ENCODE data around the gene ATAD2B.
A peak's percentile ranks its signal among the peaks of the same experiment; 100 is the strongest.
"Not testable (repeated sequence)": the region's sequence is repeated elsewhere in the genome, so short reads cannot be mapped to it uniquely, and the experiment has no call there.

The ATAD2B gene

GRCh38 chr2:23723029-23723428, 203.9 kb downstream of the ATAD2B start:
- not testable (repeated sequence) for DNase-seq

GRCh38 chr2:23722255-23722654, 204.7 kb downstream of the ATAD2B start:
- no peak for DNase-seq

- no peak for DNase-seq
These were observed 205.5 kb downstream of the ATAD2B start for GRCh38 chr2:23721454-23721826.

- no peak for DNase-seq
These were observed 206.0 kb downstream of the ATAD2B start for GRCh38 chr2:23720705-23721453.

GRCh38 chr2:23719716-23720115, 207.2 kb downstream of the ATAD2B start:
- no peak for DNase-seq

GRCh38 chr2:23718931-23719700, 207.8 kb downstream of the ATAD2B start:
- no peak for DNase-seq

- DNase-seq = no peak
These were observed 213.6 kb downstream of the ATAD2B start for GRCh38 chr2:23713351-23713750.

- no peak for DNase-seq
These were observed 214.2 kb downstream of the ATAD2B start for GRCh38 chr2:23712756-23713151.

GRCh38 chr2:23711979-23712755, 214.8 kb downstream of the ATAD2B start:
- no peak for DNase-seq

- no peak for DNase-seq
These were observed 217.6 kb downstream of the ATAD2B start for GRCh38 chr2:23709311-23709710.

- no peak for DNase-seq
These were observed 218.2 kb downstream of the ATAD2B start for GRCh38 chr2:23708771-23709170.

- DNase-seq = no peak
These were observed 219.8 kb downstream of the ATAD2B start for GRCh38 chr2:23707096-23707495.

GRCh38 chr2:23706613-23707078, 220.3 kb downstream of the ATAD2B start:
- no peak for DNase-seq

GRCh38 chr2:23705771-23706612, 220.9 kb downstream of the ATAD2B start:
- DNase-seq = no peak

GRCh38 chr2:23703583-23704385, 223.1 kb downstream of the ATAD2B start:
- no peak for DNase-seq

- no peak for DNase-seq
These were observed 223.8 kb downstream of the ATAD2B start for GRCh38 chr2:23703037-23703582.

- DNase-seq = no peak
These were observed 226.3 kb downstream of the ATAD2B start for GRCh38 chr2:23700627-23701026.

- DNase-seq = no peak
These were observed 227.4 kb downstream of the ATAD2B start for GRCh38 chr2:23699580-23699925.

- peak; percentile 71 for DNase-seq
These were observed 228.0 kb downstream of the ATAD2B start for GRCh38 chr2:23698721-23699579.

Data from NCI-H446 treated with DMSO at 0.1 percent for 48 hours (cell line).